Fibroblast of lung (primary cell): ENCODE data around the gene SLC25A42. TPM values are rescaled to one million over a fixed set of nuclear protein-coding genes. Genes with fewer than 3 reads are reported as not detected.

Source experiments
- DNase-seq, 2 donors: peaks; one replicate each; pipeline versions ENCODE4 v3.0.0 to v3.0.0-alpha.2; 2010; ENCODE audit warnings: low read depth in 2 of 2
- H2AFZ ChIP-seq: 2 replicates; pipeline ENCODE4 v1.5.1; 2012; ENCODE audit warnings: low read length, control low read depth, inconsistent platforms
- H3K27ac ChIP-seq: 2 replicates; pipeline ENCODE4 v1.5.1; 2011; ENCODE audit warnings: low read length, control low read depth; ENCODE audit not compliant: insufficient read depth
- H3K27me3 ChIP-seq: 2 replicates; pipeline ENCODE4 v1.5.1; 2011; ENCODE audit warnings: mild to moderate bottlenecking, low read length; ENCODE audit not compliant: control insufficient read depth, insufficient read depth
- H3K36me3 ChIP-seq: 2 replicates; pipeline ENCODE4 v1.5.1; 2011; ENCODE audit warnings: low read length; ENCODE audit not compliant: control insufficient read depth, insufficient read depth
- H3K4me1 ChIP-seq: 2 replicates; pipeline ENCODE4 v1.5.1; 2011; ENCODE audit warnings: low read length; ENCODE audit not compliant: control insufficient read depth, insufficient read depth; ENCODE audit errors: extremely low read depth
- H3K4me2 ChIP-seq: 2 replicates; pipeline ENCODE4 v1.5.1; 2011; ENCODE audit warnings: low read length, control low read depth; ENCODE audit not compliant: insufficient read depth; ENCODE audit errors: extremely low read depth
- H3K4me3 ChIP-seq, 4 experiments: fragments of 200-600 bp in 1 of 4; sonication (generic) in 1 of 4; replicated peaks in 1 of 4; 2 replicates each; pipeline ENCODE4 v1.5.1; 2011 to 2016; ENCODE audit warnings: low read length in 4 of 4, low read depth in 3 of 4, mild to moderate bottlenecking in 3 of 4, control low read depth in 2 of 4, inconsistent platforms in 1 of 4, mixed read lengths in 1 of 4; ENCODE audit not compliant: insufficient read depth in 1 of 4; ENCODE audit errors: control extremely low read depth in 1 of 4
- H3K79me2 ChIP-seq: 2 replicates; pipeline ENCODE4 v1.5.1; 2012; ENCODE audit warnings: mild to moderate bottlenecking, low read length, inconsistent platforms; ENCODE audit not compliant: control insufficient read depth, insufficient read depth
- H3K9ac ChIP-seq: 2 replicates; pipeline ENCODE4 v1.5.1; 2011; ENCODE audit warnings: mild to moderate bottlenecking, low read length, control low read depth; ENCODE audit not compliant: insufficient read depth
- H3K9me3 ChIP-seq: 2 replicates; pipeline ENCODE4 v1.5.1; 2012; ENCODE audit warnings: low read depth, low read length; ENCODE audit not compliant: control insufficient read depth, insufficient read depth
- H4K20me1 ChIP-seq: 2 replicates; pipeline ENCODE4 v1.5.1; 2011; ENCODE audit warnings: low read length; ENCODE audit not compliant: control insufficient read depth, insufficient read depth; ENCODE audit errors: extremely low read depth
- EZH2 ChIP-seq: IDR thresholded peaks from 2 replicates; pipeline ENCODE4 v1.5.1; 2012; ENCODE audit warnings: low read length, control low read depth, mild to moderate bottlenecking; ENCODE audit errors: missing control alignments
- polyA plus RNA-seq, 2 donors: library from polyadenylated mRNA; depleted of rRNA in 1 of 2; stranded (reverse) in 1 of 2; unstranded in 1 of 2; fragments of >200 nt; gene quantifications; 2 replicates each; pipeline ENCODE4 v1.2.1, GENCODE V29; 2011 to 2012; ENCODE audit warnings: missing spikeins in 1 of 2
- total RNA-seq: library from RNA; depleted of rRNA; stranded (reverse); fragments of >200 nt; gene quantifications from 2 replicates; pipeline ENCODE4 v1.2.1, GENCODE V29; 2014
- TF ChIP-seq, protein P1 (sequence below), 2 donors: IDR thresholded peaks in 1 of 2; conservative IDR thresholded peaks in 1 of 2; 1 replicate in 1 of 2; 2 replicates in 1 of 2; pipeline ENCODE4 v1.5.1; 2011 to 2012; ENCODE audit warnings: low read length in 2 of 2, control low read depth in 1 of 2, inconsistent platforms in 1 of 2, low read depth in 1 of 2, mild to moderate bottlenecking in 1 of 2

The SLC25A42 gene
- total and polyA plus RNA-seq, 2 donors (not counting 1 experiment from before 2014, with no cell fraction given), result 3.6 to 7.1 TPM

DNA sequence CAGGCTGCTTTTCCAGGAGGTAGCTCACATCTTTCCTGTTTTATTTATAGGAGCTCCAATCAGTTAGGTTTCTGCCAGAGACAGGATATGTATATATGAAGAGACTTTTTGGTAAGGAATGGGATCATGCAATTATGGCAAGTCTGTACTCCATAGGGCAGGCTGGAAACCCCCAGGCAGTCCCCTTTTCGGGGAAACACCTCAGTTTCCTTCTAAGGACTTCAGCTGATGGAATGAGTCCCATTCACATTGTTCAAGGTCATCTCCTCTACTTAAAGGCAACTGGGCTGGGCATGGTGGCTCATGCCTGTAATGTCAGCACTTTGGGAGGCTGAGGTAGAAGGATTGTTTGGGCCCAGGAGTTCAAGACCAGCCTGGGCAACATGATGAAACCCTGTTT, 10.9 kb upstream of the SLC25A42 start:
- Histone ChIP-seq H3K79me2 (no peaks in the 10 kb centered on the region), H3K27me3 (no peaks in the 10 kb centered on the region), H3K9me3 (no peaks in the 10 kb centered on the region), H3K27ac (no peak overlapping the region), H3K36me3 (peaks cover 31% of the 10 kb centered on the region), H3K4me3 (no peak overlapping the region), H3K4me2 (no peak overlapping the region), H3K9ac (no peak overlapping the region), H2AFZ (no peak overlapping the region), H3K4me1 (no peaks in the 10 kb centered on the region), H4K20me1 (peaks cover 1% of the 10 kb centered on the region)
- TF ChIP-seq, protein P1, sequence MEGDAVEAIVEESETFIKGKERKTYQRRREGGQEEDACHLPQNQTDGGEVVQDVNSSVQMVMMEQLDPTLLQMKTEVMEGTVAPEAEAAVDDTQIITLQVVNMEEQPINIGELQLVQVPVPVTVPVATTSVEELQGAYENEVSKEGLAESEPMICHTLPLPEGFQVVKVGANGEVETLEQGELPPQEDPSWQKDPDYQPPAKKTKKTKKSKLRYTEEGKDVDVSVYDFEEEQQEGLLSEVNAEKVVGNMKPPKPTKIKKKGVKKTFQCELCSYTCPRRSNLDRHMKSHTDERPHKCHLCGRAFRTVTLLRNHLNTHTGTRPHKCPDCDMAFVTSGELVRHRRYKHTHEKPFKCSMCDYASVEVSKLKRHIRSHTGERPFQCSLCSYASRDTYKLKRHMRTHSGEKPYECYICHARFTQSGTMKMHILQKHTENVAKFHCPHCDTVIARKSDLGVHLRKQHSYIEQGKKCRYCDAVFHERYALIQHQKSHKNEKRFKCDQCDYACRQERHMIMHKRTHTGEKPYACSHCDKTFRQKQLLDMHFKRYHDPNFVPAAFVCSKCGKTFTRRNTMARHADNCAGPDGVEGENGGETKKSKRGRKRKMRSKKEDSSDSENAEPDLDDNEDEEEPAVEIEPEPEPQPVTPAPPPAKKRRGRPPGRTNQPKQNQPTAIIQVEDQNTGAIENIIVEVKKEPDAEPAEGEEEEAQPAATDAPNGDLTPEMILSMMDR (conservative IDR thresholded peaks at IDR 0.05 in 1 of 2, IDR thresholded peaks at IDR 0.05 in 1 of 2; ENCODE audit: low read depth in 1 of 2, low read length in 2 of 2), result no peak
- TF ChIP-seq EZH2, result no peak
- DNase-seq, result no peak

DNA sequence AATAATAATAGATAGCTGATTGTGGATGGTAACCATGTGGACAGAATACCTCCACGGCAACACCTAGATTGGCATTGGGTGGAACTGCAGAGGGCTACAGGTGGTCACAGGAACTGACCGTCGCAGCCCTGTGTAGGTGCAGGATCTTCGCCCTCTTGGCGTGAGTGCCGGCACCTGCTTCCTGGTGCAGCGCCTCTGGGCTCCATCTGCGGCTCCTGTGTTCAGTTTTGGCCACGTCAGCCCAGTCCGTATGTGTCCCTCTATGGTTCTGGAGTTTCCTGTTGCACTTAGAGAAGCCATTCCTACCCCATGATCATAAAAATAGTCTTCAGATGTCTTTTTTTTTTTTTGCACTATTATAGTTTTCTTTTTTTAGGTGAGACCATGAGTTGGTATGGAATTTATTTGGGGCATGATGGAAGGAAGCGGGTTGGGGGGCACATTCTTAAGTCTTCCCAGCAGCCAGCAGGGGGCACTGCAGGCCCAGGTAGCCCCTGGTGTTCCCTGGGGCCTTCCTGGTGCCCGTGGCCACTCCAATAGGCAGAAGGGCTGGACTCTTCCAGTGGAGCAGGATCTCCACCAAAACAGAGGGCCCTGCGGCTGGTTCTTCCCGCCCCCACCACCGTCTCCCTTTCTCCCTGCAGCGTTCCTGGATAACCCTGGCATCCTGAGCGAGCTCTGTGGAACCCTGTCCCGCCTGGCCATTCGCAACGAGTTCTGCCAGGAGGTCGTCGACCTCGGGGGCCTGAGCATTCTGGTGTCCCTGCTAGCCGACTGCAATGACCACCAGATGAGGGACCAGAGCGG, 10.1 kb upstream of the SLC25A42 start:
- no peak for TF ChIP-seq EZH2
- TF ChIP-seq, protein P1 (conservative IDR thresholded peaks at IDR 0.05 in 1 of 2, IDR thresholded peaks at IDR 0.05 in 1 of 2; ENCODE audit: low read depth in 1 of 2, low read length in 2 of 2), result peak; percentile 62 to 67
- Histone ChIP-seq H3K4me1 (no peaks in the 10 kb centered on the region), H3K79me2 (no peaks in the 10 kb centered on the region), H3K27me3 (no peaks in the 10 kb centered on the region), H3K4me2 (no peak overlapping the region), H4K20me1 (peaks cover 1% of the 10 kb centered on the region), H3K9me3 (no peaks in the 10 kb centered on the region), H3K27ac (no peak overlapping the region), H3K4me3 (no peak overlapping the region), H3K9ac (no peak overlapping the region), H3K36me3 (peaks cover 33% of the 10 kb centered on the region), H2AFZ (no peak overlapping the region)
- DNase-seq, result peak in 1 of 2 donors; percentile 63

DNA sequence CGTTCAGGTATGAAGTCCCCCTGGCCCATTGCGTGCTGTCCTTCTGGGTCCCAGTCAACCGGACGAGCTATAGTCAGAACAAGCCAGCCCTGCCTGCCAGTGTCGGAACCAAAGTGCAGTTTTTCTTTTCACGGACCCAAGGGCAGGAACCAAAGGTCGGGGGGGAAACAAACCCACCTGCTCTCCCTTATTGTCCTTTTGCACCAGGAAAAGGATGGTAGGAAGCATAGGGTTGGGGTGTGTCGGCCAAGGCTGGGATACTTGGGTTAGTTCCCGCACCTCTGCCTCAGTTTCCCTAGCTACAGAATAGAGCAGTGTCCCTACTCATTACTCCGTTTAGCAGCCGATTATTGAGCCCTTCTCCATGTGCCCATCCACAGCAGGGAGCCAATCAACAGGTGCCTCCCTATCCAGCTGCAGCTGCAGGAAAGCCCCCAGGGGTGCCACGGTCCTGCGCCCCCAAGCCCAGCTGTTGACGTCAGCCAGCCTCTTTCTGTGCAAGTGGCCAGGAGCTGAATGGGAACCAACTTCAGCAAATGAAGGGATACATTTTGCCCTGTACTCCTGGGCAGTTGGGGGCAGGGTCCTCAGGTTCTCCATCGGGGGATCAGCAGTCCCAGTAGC, 9.4 kb upstream of the SLC25A42 start:
- no peak for TF ChIP-seq EZH2
- TF ChIP-seq, protein P1 (conservative IDR thresholded peaks at IDR 0.05 in 1 of 2, IDR thresholded peaks at IDR 0.05 in 1 of 2; ENCODE audit: low read depth in 1 of 2, low read length in 2 of 2), result no peak
- peaks cover 1% of the 10 kb centered on the region for H4K20me1 ChIP-seq
- no peak for DNase-seq
- no peaks in the 10 kb centered on the region for H3K4me1 ChIP-seq
- H3K9ac ChIP-seq, result no peak overlapping the region
- H3K79me2 ChIP-seq, result no peaks in the 10 kb centered on the region
- H3K4me2 ChIP-seq, result no peak overlapping the region
- no peak overlapping the region for H2AFZ ChIP-seq
- H3K9me3 ChIP-seq, result no peaks in the 10 kb centered on the region
- no peak overlapping the region for H3K27ac ChIP-seq
- H3K27me3 ChIP-seq, result no peaks in the 10 kb centered on the region
- H3K4me3 ChIP-seq, result no peak overlapping the region
- H3K36me3 ChIP-seq, result peaks cover 35% of the 10 kb centered on the region
